ENCODE measurements around the gene UGP2.

GRCh38 chr2:63817382-63817781 is 24.3 kb upstream of the UGP2 start:
- TF ChIP-seq CTCF (IDR thresholded peaks at IDR 0.05; ENCODE audit: low read length) (no peak), EZH2 (IDR thresholded peaks at IDR 0.05; ENCODE audit: borderline replicate concordance, low read length) (no peak)
